IPS-18a (cell line): ENCODE data around the gene ARID4B.

Source experiments
- H3K27ac ChIP-seq: one replicate; pipeline ENCODE4 v1.5.1; 2013; ENCODE audit warnings: low read length
- H3K27me3 ChIP-seq: one replicate; pipeline ENCODE4 v1.6.1; 2013; ENCODE audit warnings: mild to moderate bottlenecking, low read length; ENCODE audit not compliant: control insufficient read depth, insufficient read depth
- H3K36me3 ChIP-seq: one replicate; pipeline ENCODE4 v1.6.1; 2013; ENCODE audit warnings: low read depth, low read length; ENCODE audit not compliant: control insufficient read depth
- H3K4me1 ChIP-seq: one replicate; pipeline ENCODE4 v1.6.1; 2013; ENCODE audit warnings: low read depth, low read length; ENCODE audit not compliant: control insufficient read depth
- H3K4me3 ChIP-seq: one replicate; pipeline ENCODE4 v1.5.1; 2013; ENCODE audit warnings: low read length
- H3K9ac ChIP-seq: one replicate; pipeline ENCODE4 v1.6.1; 2013; ENCODE audit warnings: mild to moderate bottlenecking, low read length, moderate library complexity
- H3K9me3 ChIP-seq: one replicate; pipeline ENCODE4 v1.6.1; 2013; ENCODE audit warnings: low read depth, low read length; ENCODE audit not compliant: control insufficient read depth

The ARID4B gene

GRCh38 chr1:235152235-235152634, 175.7 kb downstream of the ARID4B start:
- no peak overlapping the region for H3K4me3 ChIP-seq
- H3K36me3 ChIP-seq, result peaks cover 81% of the 10 kb centered on the region
- no peaks in the 10 kb centered on the region for H3K27me3 ChIP-seq
- no peak overlapping the region for H3K9ac ChIP-seq
- H3K9me3 ChIP-seq, result no peaks in the 10 kb centered on the region
- no peak overlapping the region for H3K27ac ChIP-seq
- no peaks in the 10 kb centered on the region for H3K4me1 ChIP-seq

DNA sequence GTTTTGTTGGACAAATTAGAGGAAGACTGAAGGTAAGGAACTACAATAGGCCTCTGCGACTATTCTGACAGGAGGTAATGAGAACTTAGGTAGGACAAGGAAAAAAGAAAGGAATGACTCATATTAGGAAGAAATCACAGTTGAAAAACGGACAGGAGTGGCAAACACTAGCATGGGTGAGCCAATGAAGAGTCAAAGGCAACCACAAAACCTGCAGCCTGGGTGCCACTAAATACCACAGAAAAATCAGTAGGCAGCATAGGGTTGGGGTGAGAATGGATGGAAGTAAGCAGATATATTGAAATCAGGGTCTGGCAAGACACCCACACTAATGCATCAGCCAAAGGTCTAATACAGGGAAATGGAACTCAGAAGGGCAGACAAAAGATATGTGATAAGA, 176.9 kb downstream of the ARID4B start:
- Histone ChIP-seq H3K27me3 (no peaks in the 10 kb centered on the region), H3K4me3 (no peak overlapping the region), H3K27ac (no peak overlapping the region), H3K9me3 (no peaks in the 10 kb centered on the region), H3K36me3 (peaks cover 76% of the 10 kb centered on the region), H3K4me1 (no peaks in the 10 kb centered on the region), H3K9ac (no peak overlapping the region)

DNA sequence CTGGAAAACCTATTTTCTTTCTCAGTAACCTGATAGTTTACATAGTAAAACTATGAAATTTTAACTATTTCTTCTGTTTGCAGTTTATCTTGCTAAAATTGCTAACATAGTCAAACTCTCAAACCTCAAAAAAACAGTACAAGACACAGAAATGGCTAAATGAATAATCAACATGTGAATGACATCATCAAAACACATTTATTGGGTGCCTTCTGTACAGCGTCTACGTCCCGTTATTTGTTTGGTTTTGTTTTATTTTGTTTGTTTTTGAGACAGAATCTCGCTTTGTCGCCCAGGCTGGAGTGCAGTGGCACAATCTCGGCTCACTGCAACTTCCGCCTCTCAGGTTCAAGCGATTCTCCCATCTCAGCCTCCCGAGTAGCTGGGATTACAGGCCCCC, 178.2 kb downstream of the ARID4B start:
- peaks cover 80% of the 10 kb centered on the region for H3K36me3 ChIP-seq
- H3K4me3 ChIP-seq, result no peak overlapping the region
- H3K9me3 ChIP-seq, result no peaks in the 10 kb centered on the region
- H3K4me1 ChIP-seq, result no peaks in the 10 kb centered on the region
- H3K27ac ChIP-seq, result no peak overlapping the region
- no peak overlapping the region for H3K9ac ChIP-seq
- no peaks in the 10 kb centered on the region for H3K27me3 ChIP-seq

GRCh38 chr1:235147269-235147668, 180.7 kb downstream of the ARID4B start:
- H3K4me3 ChIP-seq, result no peak overlapping the region
- no peaks in the 10 kb centered on the region for H3K27me3 ChIP-seq
- no peaks in the 10 kb centered on the region for H3K9me3 ChIP-seq
- H3K27ac ChIP-seq, result no peak overlapping the region
- H3K36me3 ChIP-seq, result peaks cover 67% of the 10 kb centered on the region
- H3K9ac ChIP-seq, result no peak overlapping the region
- H3K4me1 ChIP-seq, result no peaks in the 10 kb centered on the region

- no peak overlapping the region for H3K9ac ChIP-seq
- no peak overlapping the region for H3K4me3 ChIP-seq
- H3K27me3 ChIP-seq, result no peaks in the 10 kb centered on the region
- H3K4me1 ChIP-seq, result no peaks in the 10 kb centered on the region
- H3K9me3 ChIP-seq, result no peaks in the 10 kb centered on the region
- peaks cover 60% of the 10 kb centered on the region for H3K36me3 ChIP-seq
- H3K27ac ChIP-seq, result no peak overlapping the region
Observed at GRCh38 chr1:235145639-235146038, 182.3 kb downstream of the ARID4B start.

- Histone ChIP-seq H3K9ac (no peak overlapping the region), H3K9me3 (no peaks in the 10 kb centered on the region), H3K27ac (no peak overlapping the region), H3K4me1 (no peaks in the 10 kb centered on the region), H3K4me3 (no peak overlapping the region), H3K27me3 (no peaks in the 10 kb centered on the region), H3K36me3 (peaks cover 60% of the 10 kb centered on the region)
Observed at GRCh38 chr1:235142991-235143390, 185.0 kb downstream of the ARID4B start.

DNA sequence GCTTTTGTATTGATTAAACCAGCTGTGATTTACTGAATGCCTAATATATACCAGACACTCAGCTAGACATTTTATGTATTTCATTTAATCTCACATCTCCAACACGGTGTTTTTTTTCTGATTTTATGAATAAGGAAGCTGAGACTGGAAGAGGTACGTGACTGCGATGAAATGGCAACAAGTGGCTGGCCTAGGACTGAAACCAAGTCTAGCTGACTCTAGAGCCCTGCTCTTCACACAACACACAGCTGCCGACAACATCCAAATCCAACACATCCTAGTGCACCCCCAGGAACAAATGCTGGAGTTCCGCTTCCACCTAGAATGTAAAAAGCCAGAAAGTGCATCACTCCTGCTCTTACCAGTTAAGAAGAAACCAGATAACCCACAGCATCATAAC, 188.7 kb downstream of the ARID4B start:
- Histone ChIP-seq H3K4me3 (no peak overlapping the region), H3K9ac (no peak overlapping the region), H3K9me3 (no peaks in the 10 kb centered on the region), H3K27me3 (no peaks in the 10 kb centered on the region), H3K36me3 (peaks cover 64% of the 10 kb centered on the region), H3K27ac (no peak overlapping the region), H3K4me1 (no peaks in the 10 kb centered on the region)

DNA sequence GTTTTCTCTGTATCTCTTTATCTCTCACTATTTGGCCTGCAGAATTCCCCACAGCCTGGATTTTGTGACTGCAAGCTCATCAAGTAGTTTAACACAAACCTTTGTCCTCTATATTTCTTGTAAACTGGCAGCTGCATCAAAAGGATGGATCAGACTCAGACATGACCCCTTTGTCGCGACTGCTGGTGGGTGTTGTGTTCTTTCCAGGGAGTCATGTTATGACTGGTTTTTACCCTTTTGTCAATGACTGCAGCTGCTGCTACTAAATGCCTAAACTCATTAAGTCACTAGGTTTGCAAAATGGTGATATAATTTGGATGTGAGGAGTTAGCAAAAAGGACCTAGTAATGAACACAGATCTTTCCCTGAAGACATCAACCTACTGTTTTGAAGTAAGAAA, 189.2 kb downstream of the ARID4B start:
- H3K4me1 ChIP-seq, result no peaks in the 10 kb centered on the region
- no peak overlapping the region for H3K9ac ChIP-seq
- peaks cover 67% of the 10 kb centered on the region for H3K36me3 ChIP-seq
- H3K9me3 ChIP-seq, result no peaks in the 10 kb centered on the region
- H3K27ac ChIP-seq, result no peak overlapping the region
- H3K27me3 ChIP-seq, result no peaks in the 10 kb centered on the region
- H3K4me3 ChIP-seq, result no peak overlapping the region

DNA sequence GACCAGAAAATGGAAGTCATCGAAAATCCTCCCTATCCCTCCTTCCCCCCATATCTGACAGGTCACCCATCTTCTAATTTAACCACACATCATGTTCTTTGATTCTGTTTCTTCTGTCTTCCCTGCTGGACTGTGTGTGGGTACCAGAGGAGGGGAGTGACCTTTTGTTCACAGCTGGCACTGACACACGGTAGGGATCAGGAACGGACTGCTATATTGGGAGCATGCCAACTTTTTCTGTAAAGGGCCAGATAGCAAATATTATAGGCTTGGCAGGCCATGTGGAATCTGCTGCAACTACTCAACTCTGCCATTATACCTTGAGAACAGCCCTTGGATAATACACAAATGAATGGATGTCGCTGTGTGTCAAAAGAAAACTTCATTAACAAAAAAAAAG, 191.9 kb downstream of the ARID4B start:
- Histone ChIP-seq H3K4me3 (no peak overlapping the region), H3K9me3 (no peaks in the 10 kb centered on the region), H3K27me3 (no peaks in the 10 kb centered on the region), H3K27ac (no peak overlapping the region), H3K4me1 (no peaks in the 10 kb centered on the region), H3K9ac (no peak overlapping the region), H3K36me3 (peaks cover 65% of the 10 kb centered on the region)

- no peak overlapping the region for H3K27ac ChIP-seq
- no peaks in the 10 kb centered on the region for H3K9me3 ChIP-seq
- no peak overlapping the region for H3K9ac ChIP-seq
- no peak overlapping the region for H3K4me3 ChIP-seq
- H3K27me3 ChIP-seq, result no peaks in the 10 kb centered on the region
- H3K4me1 ChIP-seq, result no peaks in the 10 kb centered on the region
- peaks cover 58% of the 10 kb centered on the region for H3K36me3 ChIP-seq
Observed at GRCh38 chr1:235134171-235134570, 193.8 kb downstream of the ARID4B start.

DNA sequence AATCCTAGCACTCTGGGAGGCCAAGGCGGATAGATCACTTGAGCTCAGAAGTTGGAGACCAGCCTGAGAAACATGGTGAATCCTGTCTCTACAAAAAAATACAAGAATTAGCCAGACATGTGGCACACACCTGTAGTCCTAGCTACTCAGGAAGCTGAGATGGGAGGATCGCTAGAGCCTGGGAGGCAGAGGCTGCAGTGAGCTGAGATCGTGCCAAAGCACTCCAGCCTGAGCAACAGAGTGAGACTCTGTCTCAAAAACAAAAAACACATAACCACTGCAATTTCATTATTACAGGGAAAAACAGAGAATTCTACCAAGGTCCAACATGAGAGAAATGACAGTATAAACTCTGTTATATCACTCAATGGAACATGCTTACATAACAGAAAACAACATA, 194.9 kb downstream of the ARID4B start:
- Histone ChIP-seq H3K4me1 (no peaks in the 10 kb centered on the region), H3K4me3 (no peak overlapping the region), H3K9me3 (no peaks in the 10 kb centered on the region), H3K27ac (no peak overlapping the region), H3K27me3 (no peaks in the 10 kb centered on the region), H3K9ac (no peak overlapping the region), H3K36me3 (peaks cover 50% of the 10 kb centered on the region)

DNA sequence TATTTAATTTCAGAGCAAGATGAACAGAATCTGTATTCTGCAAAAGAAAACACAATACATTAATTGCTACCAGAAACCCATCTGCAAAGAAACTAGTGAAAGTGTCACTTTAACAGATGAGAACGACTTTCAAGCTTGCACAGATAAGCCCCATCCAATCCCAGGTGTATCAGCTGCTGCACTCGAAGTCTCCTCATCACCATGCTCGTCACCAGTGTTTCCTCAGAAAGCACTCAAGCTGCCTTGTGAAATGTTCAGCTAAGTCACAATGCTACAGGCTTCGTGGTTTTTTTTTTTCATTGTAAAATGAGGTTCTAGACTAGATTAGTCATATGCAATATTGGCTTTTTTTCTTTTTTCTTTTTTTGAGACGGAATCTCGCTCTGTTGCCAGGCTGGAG, 196.0 kb downstream of the ARID4B start:
- H3K9ac ChIP-seq, result no peak overlapping the region
- no peak overlapping the region for H3K27ac ChIP-seq
- no peak overlapping the region for H3K4me3 ChIP-seq
- no peaks in the 10 kb centered on the region for H3K9me3 ChIP-seq
- peaks cover 38% of the 10 kb centered on the region for H3K36me3 ChIP-seq
- H3K4me1 ChIP-seq, result no peaks in the 10 kb centered on the region
- no peaks in the 10 kb centered on the region for H3K27me3 ChIP-seq
